Activated T-helper 9 cell treated with anti-CD3 and anti-CD28 coated beads, Interleukin-2, amount 50 U/mL, for 16 hours (primary cell): Measurements from ENCODE around the gene SHISA8.
"Not testable (repeated sequence)": the region's sequence is repeated elsewhere in the genome, so short reads cannot be mapped to it uniquely, and the experiment has no call there.

Experiments used
- DNase-seq: peaks from one replicate; pipeline ENCODE4 v3.0.0-alpha.2; 2020; ENCODE audit warnings: low read depth

The SHISA8 gene

GRCh38 chr22:41915035-41915785 is at the start of gene SHISA8:
TSS of gene SHISA8 (minus strand) at chr22:41915074. CDS start at chr22:41914667, 407 bp downstream.
- peak; percentile 50 for DNase-seq

- no peak for DNase-seq
Measured at GRCh38 chr22:41964112-41964491, 49.2 kb upstream of the SHISA8 start.

DNA sequence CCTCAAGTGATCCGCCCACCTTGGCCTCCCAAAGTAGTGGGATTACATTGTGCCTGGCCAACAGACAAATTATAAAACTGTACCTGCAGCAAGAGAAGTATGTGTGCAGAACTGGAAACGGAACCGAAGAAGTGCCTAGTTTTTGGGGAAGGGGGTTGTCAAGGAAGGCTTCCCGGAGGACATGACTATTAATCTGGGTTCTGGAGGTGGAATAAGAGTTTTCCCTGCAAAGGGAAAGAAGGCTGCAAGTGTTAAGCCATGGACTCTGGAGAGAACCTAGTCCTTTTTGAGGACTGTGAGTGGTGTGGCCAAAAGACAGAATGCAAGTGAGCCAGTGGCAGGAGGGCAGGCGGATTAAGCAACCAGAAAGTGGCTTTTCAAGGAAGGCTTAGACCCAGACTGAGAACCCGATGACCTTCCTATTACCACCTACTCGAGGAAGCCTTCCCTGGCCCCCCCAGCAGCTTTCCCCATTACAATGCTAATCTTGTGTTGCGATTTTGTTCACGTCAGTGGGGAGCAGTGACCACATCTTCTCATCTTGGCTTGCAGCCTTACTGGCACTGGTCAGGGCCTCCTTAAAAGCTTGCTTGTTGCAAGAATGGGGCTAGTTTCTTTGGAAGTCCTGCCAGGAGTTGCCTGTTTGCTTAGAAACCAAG is 48.7 kb upstream of the SHISA8 start:
- no peak for DNase-seq

- no peak for DNase-seq
Measured at GRCh38 chr22:41957941-41958556, 43.2 kb upstream of the SHISA8 start.

DNA sequence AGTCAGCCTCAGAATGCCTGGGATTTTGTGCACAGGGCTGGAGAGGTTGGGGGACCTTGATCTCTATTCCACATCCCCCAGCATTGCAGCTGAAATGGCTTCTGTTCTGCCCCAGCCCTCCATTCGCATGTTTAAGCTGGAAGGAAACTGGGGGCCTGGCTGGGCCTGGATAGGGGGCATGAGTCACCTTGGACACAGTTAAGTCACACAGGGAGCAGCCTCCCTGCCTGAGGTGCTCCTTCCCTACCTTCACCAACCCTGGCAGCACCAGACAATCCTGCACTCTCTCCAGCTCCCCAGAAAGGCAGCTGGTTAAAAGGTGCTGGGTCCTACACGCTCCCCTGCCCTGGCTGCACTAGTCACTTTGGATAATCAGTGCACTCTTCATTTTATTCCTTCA is 37.8 kb upstream of the SHISA8 start:
- DNase-seq, result no peak

DNA sequence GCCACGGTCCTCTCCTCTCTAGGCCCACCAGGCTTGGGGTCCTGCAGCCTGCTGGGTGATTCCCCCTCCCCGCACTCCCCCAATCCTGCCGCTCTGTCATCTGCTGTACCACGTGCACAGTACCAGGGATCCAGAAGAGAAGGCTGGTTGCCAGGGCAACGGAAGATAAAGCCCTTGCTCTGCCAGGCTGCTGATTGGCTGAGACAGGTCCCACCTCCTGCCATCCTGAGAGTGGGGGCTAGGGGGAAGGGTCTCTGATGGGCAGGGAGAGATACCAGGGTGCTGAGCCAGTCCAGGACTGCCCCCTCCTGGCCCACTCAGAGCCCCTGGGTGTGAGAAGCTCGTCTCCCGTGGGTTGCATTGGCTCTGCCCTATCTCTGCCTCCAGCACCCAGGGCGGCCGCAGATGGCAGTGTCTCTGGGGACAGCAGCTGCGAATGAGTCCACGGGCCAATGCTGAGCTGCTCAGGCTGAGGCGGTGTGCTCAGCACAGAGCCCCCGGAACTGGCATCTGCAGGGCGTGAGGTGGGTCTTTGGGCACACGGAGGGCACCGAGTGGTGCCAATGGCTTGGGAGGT is 37.1 kb upstream of the SHISA8 start, which contains the start of gene SMIM45:
Gene SMIM45, plus strand, starts transcription at position 253 of the 577 bp plus-strand sequence.
- DNase-seq, result no peak

GRCh38 chr22:41949297-41949965 is 34.6 kb upstream of the SHISA8 start:
- DNase-seq, result no peak

- DNase-seq, result not testable (repeated sequence)
Measured at GRCh38 chr22:41948928-41949296, 34.0 kb upstream of the SHISA8 start.

DNA sequence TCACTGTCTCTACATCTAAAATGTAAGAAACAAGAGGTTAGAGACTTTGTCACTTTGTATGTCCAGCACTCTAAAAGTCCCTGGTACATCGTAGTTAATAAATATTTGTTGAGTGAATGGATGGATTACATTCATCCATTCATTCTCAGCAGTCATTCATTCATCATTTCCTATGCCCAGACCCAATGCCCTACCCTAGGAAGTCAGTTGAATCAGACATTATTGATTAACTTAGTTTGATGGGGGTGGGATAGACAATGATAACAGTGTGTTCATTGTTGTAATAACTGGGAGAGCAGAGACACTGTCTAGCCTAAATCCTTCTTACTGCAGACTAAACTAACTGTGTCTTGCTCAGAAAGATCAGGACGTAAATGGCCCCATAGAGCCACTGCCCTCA is 33.3 kb upstream of the SHISA8 start:
- no peak for DNase-seq

DNA sequence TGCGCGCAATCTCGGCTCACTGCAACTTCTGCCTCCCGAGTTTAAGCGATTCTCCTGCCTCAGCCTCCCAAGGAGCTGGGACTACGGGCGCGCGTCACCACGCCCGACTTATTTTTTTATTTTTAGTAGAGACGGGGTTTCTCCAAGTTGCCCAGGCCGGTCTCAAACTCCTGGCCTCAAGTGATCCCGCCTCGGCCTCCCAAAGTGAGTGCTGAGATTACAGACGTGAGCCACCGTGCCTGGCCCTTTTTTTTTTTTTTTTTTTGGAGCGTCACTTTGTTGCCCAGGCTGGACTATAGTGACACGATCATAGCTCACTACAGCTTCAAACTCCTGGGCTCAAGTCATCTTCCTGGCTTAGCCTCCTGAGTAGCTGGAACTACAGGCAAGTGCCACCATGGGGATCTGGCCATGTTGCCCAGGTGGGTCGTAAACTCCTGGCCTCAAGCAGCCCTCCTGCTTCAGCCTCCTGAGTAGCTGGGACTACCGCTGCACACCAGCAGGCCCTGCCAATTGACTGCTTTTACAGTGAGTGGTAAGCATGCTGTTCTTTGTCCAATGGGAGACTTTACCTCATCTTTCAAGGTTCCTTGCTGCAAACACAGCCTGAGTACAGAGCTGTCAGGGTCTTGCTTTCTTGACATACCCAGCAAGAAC is 32.7 kb upstream of the SHISA8 start:
- no peak for DNase-seq

GRCh38 chr22:41946629-41947423 is 32.0 kb upstream of the SHISA8 start, which contains the start of gene CENPM:
TSS of gene CENPM (minus strand) at chr22:41947152. CDS start at chr22:41947076, 76 bp downstream.
- peak; percentile 82 for DNase-seq

- DNase-seq, result no peak
Measured at GRCh38 chr22:41943661-41944209, 28.9 kb upstream of the SHISA8 start.

DNA sequence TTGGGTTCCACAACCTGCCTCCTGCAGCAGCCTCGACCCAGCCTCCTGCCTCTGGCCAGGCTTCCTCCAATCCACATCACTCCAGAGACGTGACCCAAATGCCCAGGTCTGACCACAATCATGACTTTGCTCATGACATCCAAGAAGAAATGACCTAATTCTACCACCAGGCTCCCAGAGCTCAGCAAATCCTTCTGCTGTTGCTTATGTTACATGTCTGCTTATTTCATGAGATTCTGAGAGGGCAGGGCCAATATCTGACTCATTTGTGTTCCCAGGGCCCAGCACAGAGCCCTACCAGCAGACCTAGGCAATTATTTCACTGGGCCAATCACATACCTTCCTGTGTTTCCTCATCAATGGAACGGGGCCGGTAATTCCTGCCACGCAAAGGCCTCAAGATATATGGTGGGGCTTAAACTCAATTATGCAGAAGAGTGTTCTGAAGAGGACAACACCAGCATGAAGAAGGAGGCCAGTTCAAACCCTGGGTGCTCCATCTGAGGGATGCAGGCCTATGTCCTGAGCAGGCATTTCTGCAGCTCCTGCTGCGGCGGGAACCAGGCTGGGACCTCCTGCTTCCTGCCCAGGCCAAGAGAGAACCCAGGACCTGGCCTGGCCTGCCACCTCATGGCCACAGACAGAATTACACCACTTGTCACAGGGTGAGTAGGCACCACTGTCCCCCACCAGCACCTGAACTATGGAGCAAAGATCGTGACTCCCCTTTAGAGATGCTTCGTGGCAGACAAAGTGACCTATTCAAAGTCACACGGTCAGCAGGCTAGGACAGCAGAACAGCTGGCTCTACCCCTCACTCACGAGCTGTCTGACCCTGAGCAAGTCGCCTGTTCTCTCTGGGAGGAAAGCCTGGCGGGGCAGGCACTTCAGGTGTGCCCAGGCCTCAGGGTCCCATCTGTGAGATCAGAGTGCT is 26.2 kb upstream of the SHISA8 start:
- DNase-seq, result peak; percentile 75

GRCh38 chr22:41939981-41940831 is 25.3 kb upstream of the SHISA8 start:
- peak; percentile 92 for DNase-seq

DNA sequence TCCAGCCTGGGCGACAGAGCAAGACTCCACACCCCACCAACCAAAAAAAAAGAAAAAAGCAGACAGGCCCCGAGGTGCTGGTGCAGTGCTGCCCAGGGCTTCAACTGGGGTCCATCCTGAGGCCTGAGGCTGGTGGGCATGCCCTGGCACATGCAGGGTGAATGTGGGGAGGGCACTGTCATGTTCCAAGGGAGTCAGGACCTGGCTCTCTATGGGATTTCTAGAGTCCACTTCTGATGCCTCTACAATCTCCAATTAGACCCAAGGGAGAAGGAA is 22.0 kb upstream of the SHISA8 start:
- no peak for DNase-seq

GRCh38 chr22:41935509-41935908 is 20.6 kb upstream of the SHISA8 start:
- no peak for DNase-seq

GRCh38 chr22:41935015-41935351 is 20.1 kb upstream of the SHISA8 start:
- no peak for DNase-seq

GRCh38 chr22:41934284-41935014 is 19.6 kb upstream of the SHISA8 start:
- no peak for DNase-seq
